ENCODE results near the gene HNRNPLL.

HNRNPLL gene

DNA sequence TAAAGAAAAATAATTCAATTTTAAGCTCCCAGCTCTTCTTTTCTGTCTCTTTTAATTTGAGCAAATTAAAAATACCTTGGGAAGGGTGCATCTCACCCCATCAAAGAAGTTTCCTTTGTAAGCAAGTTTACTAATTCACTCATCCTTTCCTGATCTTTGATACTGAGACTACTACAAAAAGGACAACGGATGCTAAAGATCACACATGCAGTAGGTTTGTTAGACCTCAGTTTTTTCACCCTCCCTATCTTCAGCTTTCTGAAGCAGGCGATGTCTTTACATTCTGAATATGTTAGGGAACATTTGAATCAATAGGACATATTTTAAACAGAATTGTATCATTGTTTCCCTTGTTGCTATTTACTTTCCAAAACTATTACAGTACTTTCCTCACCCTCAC is 6.0 kb upstream of the HNRNPLL start:
- Histone ChIP-seq H4K20me1 (ENCODE audit: insufficient read depth, low read length, poor library complexity, severe bottlenecking) (no peaks in the 10 kb centered on the region), H3K4me1 (ENCODE audit: insufficient read depth, low read length, poor library complexity, severe bottlenecking) (peaks cover 21% of the 10 kb centered on the region), H3K79me2 (ENCODE audit: insufficient read depth, low read length) (no peaks in the 10 kb centered on the region), H3K4me2 (ENCODE audit: low read depth, low read length, poor library complexity, severe bottlenecking) (no peak overlapping the region), H3K9me2 (replicated peaks; ENCODE audit: low read depth, low read length) (no peaks in the 10 kb centered on the region), H3K27me3 (ENCODE audit: insufficient read depth, low read length, poor library complexity, severe bottlenecking) (no peaks in the 10 kb centered on the region), H2AFZ (ENCODE audit: low read length) (no peak overlapping the region), H3K9me3 (ENCODE audit: insufficient read depth, low read depth, low read length) (no peaks in the 10 kb centered on the region), H3K36me3 (ENCODE audit: insufficient read depth, low read length) (no peaks in the 10 kb centered on the region), H3K9ac (ENCODE audit: low read depth, low read length, poor library complexity, severe bottlenecking) (no peak overlapping the region), H3K4me3 (ENCODE audit: low read length, poor library complexity, severe bottlenecking) (no peak overlapping the region), H3F3A (ENCODE audit: low read depth) (peaks cover 3% of the 10 kb centered on the region; the same call in 1 of the 2 replicates)
- TF ChIP-seq EZH2phosphoT487 (IDR thresholded peaks at IDR 0.05; ENCODE audit: borderline replicate concordance), result no peak
- TF ChIP-seq, protein P1, sequence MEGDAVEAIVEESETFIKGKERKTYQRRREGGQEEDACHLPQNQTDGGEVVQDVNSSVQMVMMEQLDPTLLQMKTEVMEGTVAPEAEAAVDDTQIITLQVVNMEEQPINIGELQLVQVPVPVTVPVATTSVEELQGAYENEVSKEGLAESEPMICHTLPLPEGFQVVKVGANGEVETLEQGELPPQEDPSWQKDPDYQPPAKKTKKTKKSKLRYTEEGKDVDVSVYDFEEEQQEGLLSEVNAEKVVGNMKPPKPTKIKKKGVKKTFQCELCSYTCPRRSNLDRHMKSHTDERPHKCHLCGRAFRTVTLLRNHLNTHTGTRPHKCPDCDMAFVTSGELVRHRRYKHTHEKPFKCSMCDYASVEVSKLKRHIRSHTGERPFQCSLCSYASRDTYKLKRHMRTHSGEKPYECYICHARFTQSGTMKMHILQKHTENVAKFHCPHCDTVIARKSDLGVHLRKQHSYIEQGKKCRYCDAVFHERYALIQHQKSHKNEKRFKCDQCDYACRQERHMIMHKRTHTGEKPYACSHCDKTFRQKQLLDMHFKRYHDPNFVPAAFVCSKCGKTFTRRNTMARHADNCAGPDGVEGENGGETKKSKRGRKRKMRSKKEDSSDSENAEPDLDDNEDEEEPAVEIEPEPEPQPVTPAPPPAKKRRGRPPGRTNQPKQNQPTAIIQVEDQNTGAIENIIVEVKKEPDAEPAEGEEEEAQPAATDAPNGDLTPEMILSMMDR (conservative IDR thresholded peaks at IDR 0.05; ENCODE audit: low read length), result no peak

DNA sequence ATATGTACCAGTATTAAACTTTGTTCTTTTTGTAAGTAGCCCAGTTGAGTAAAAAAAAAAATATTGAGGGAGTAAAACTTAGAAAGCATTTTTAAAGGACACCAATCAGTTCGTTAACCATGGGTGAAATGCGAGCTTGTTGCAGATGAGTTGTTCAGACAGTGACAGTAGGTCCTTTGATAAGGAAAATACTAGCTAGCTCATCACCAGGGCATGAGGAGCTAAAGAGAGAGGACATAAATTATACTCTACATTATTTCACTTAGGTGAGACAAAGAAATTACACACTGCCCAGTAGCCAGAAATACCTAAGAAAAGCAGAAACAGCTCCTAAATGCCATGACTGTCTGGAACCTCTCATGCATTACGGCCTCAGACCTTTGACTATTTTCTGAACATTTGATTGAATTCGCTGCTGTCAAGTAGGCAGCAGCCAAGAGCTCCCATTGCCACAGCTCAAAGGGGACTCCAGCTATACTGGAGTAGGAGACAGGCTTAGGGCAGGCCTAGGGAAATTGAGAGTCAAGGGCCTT is 2.6 kb upstream of the HNRNPLL start:
- no peak overlapping the region for H3K4me2 ChIP-seq (ENCODE audit: low read depth, low read length, poor library complexity, severe bottlenecking)
- peaks cover 8% of the 10 kb centered on the region for H3K27me3 ChIP-seq (ENCODE audit: insufficient read depth, low read length, poor library complexity, severe bottlenecking)
- no peaks in the 10 kb centered on the region for H3K9me3 ChIP-seq (ENCODE audit: insufficient read depth, low read depth, low read length)
- TF ChIP-seq, protein P1 (conservative IDR thresholded peaks at IDR 0.05; ENCODE audit: low read length), result no peak
- no peak for TF ChIP-seq EZH2phosphoT487 (IDR thresholded peaks at IDR 0.05; ENCODE audit: borderline replicate concordance)
- H4K20me1 ChIP-seq (ENCODE audit: insufficient read depth, low read length, poor library complexity, severe bottlenecking), result peaks cover 17% of the 10 kb centered on the region
- no peaks in the 10 kb centered on the region for H3K36me3 ChIP-seq (ENCODE audit: insufficient read depth, low read length)
- H3K79me2 ChIP-seq (ENCODE audit: insufficient read depth, low read length), result peaks cover 22% of the 10 kb centered on the region
- H3K4me3 ChIP-seq (ENCODE audit: low read length, poor library complexity, severe bottlenecking), result no peak overlapping the region
- no peak overlapping the region for H2AFZ ChIP-seq (ENCODE audit: low read length)
- no peak overlapping the region for H3K9ac ChIP-seq (ENCODE audit: low read depth, low read length, poor library complexity, severe bottlenecking)
- H3F3A ChIP-seq (ENCODE audit: low read depth), result peaks cover 6% of the 10 kb centered on the region
- peaks cover 30% of the 10 kb centered on the region for H3K4me1 ChIP-seq (ENCODE audit: insufficient read depth, low read length, poor library complexity, severe bottlenecking)
- H3K9me2 ChIP-seq (replicated peaks; ENCODE audit: low read depth, low read length), result no peaks in the 10 kb centered on the region

GRCh38 chr2:38603402-38604290 is 918 bp upstream of the HNRNPLL start:
- H4K20me1 ChIP-seq (ENCODE audit: insufficient read depth, low read length, poor library complexity, severe bottlenecking), result peaks cover 34% of the 10 kb centered on the region
- peak overlapping the region; percentile 98 for H2AFZ ChIP-seq (ENCODE audit: low read length)
- peak overlapping the region; percentile 86 for H3K9ac ChIP-seq (ENCODE audit: low read depth, low read length, poor library complexity, severe bottlenecking)
- peaks cover 8% of the 10 kb centered on the region for H3K27me3 ChIP-seq (ENCODE audit: insufficient read depth, low read length, poor library complexity, severe bottlenecking)
- H3F3A ChIP-seq (ENCODE audit: low read depth), result peaks cover 6% of the 10 kb centered on the region
- H3K9me2 ChIP-seq (replicated peaks; ENCODE audit: low read depth, low read length), result no peaks in the 10 kb centered on the region
- TF ChIP-seq, protein P1 (conservative IDR thresholded peaks at IDR 0.05; ENCODE audit: low read length), result peak; percentile 98
- no peak for TF ChIP-seq EZH2phosphoT487 (IDR thresholded peaks at IDR 0.05; ENCODE audit: borderline replicate concordance)
- peak overlapping the region; percentile 83 for H3K4me2 ChIP-seq (ENCODE audit: low read depth, low read length, poor library complexity, severe bottlenecking)
- no peaks in the 10 kb centered on the region for H3K9me3 ChIP-seq (ENCODE audit: insufficient read depth, low read depth, low read length)
- peak overlapping the region; percentile 90 for H3K4me3 ChIP-seq (ENCODE audit: low read length, poor library complexity, severe bottlenecking)
- H3K36me3 ChIP-seq (ENCODE audit: insufficient read depth, low read length), result no peaks in the 10 kb centered on the region
- peaks cover 47% of the 10 kb centered on the region for H3K4me1 ChIP-seq (ENCODE audit: insufficient read depth, low read length, poor library complexity, severe bottlenecking)
- H3K79me2 ChIP-seq (ENCODE audit: insufficient read depth, low read length), result peaks cover 39% of the 10 kb centered on the region

Data from Loucy (cell line).